K562 treated with DMSO at 1 percent for 48 hours (cell line): Measurements from ENCODE around the gene SCAANT1. TPM values are rescaled to one million over a fixed set of nuclear protein-coding genes. Genes with fewer than 3 reads are reported as not detected.

Experiments used
- total RNA-seq: library from RNA; unstranded; fragments of 300-600 nt; gene quantifications from 2 replicates; pipeline ENCODE4 v1.2.3, GENCODE V29; 2022; ENCODE audit warnings: low replicate concordance; ENCODE audit errors: extremely low read depth

SCAANT1 gene
- total RNA-seq = not detected in 2 replicates

GRCh38 chr3:63911873-63912767 lies at the start of gene SCAANT1:
TSS of gene SCAANT1 (minus strand) at chr3:63912383.

GRCh38 chr3:63863150-63864007 lies 48.8 kb downstream of the SCAANT1 start, which contains the start of the genes ATXN7 and THOC7:
TSS of gene ATXN7 (plus strand) at chr3:63863867. CDS start at chr3:63912599, 48,732 bp downstream.
TSS of gene THOC7 (minus strand) at chr3:63863805. CDS start at chr3:63863790, 15 bp downstream.

Other genes with a start within 250 kb of the SCAANT1 start
- gene C3orf49, start 93.1 kb downstream of the SCAANT1 start, total RNA-seq = not detected in 2 replicates
- not detected in 2 replicates for gene THOC7, start 48.6 kb downstream of the SCAANT1 start, total RNA-seq
- not detected in 2 replicates for gene ATXN7, start 48.5 kb downstream of the SCAANT1 start, total RNA-seq
- not detected in 2 replicates for gene PSMD6, start 111.1 kb upstream of the SCAANT1 start, total RNA-seq